Measurements from ENCODE around the gene HDHD3. TPM values are rescaled to one million over a fixed set of nuclear protein-coding genes. Genes with fewer than 3 reads are reported as not detected.
A peak's percentile ranks its signal among the peaks of the same experiment; 100 is the strongest.
"Not testable (repeated sequence)": the region's sequence is repeated elsewhere in the genome, so short reads cannot be mapped to it uniquely, and the experiment has no call there.

The HDHD3 gene
- total RNA-seq, 4 donors from 2014 or later: 44.7 to 50.3 (median 48.3) TPM

DNA sequence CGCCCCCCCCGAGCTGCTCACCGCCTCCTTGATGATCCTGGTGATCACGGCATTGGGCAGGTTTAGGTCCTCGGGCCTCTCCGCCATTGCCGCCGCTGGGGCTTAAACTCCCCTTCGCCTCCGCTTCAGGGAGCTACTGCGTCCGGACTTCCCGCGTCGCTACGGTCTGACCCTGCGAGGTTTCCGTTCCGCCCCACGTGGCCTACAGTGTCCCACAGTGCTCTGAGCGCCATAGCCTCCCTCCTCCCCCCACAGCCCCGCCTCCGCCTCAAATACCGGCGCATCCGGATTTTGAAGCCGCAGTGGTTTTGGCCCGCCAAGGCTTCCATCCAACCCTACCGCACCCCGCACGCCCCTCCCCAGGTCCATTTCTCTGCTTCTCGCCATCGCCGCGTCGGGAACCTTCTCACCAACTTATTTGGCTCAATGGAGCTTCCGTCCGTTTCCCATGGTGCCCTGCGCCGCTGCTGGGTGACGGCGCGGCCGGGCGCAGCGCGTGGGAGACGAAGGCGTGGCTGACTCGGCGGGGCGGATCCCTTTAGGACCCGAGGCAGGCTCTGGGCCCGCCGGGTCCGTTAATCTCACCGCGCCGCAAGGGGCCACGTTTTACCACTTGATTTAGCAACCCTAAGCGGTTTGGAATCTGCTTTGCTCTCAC is 33.5 kb upstream of the HDHD3 start, which contains the start of the genes C9orf43 and POLE3:
C9orf43 (plus strand) TSS at position 541 of the 658 bp plus-strand sequence. CDS start 2,747 bp downstream, outside the sequence.
POLE3 (minus strand) TSS at position 469 of the 658 bp plus-strand sequence; CDS start at position 87, 382 bp downstream.
- WGBS, 2 donors: 0 to 1% methylated on average over 43 to 58 of the region's 61 CpGs
- TF ChIP-seq, protein P1, sequence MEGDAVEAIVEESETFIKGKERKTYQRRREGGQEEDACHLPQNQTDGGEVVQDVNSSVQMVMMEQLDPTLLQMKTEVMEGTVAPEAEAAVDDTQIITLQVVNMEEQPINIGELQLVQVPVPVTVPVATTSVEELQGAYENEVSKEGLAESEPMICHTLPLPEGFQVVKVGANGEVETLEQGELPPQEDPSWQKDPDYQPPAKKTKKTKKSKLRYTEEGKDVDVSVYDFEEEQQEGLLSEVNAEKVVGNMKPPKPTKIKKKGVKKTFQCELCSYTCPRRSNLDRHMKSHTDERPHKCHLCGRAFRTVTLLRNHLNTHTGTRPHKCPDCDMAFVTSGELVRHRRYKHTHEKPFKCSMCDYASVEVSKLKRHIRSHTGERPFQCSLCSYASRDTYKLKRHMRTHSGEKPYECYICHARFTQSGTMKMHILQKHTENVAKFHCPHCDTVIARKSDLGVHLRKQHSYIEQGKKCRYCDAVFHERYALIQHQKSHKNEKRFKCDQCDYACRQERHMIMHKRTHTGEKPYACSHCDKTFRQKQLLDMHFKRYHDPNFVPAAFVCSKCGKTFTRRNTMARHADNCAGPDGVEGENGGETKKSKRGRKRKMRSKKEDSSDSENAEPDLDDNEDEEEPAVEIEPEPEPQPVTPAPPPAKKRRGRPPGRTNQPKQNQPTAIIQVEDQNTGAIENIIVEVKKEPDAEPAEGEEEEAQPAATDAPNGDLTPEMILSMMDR (IDR thresholded peaks at IDR 0.05): no peak
- no peak for TF ChIP-seq POLR2A (IDR thresholded peaks at IDR 0.05)
- peak within 1 kb of the TSS; percentile 75 for H3K4me3 ChIP-seq (ENCODE audit: low read depth, poor library complexity, severe bottlenecking)
- intact Hi-C loops (cut with DNase I; ENCODE audit: low total_unique reads): no loop called here
- peak; percentile 93 to 99 for DNase-seq (ENCODE audit: low spot score in 2 of 2)

DNA sequence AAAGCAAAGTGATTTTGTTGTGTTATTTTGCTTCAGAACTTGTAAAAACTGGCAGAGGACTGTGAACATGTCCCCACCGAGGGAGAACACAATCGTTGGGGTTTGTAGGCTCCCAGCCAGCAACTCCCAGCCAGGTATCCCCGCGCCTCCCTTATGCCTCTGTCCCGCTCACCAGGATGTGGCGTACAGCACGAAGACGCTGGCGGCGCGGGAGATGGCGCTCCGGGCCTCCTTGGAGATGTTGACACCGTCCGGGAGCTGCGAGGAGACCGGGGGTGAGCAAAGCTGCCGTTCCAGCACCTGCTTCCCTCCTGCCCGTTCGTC is 33.1 kb upstream of the HDHD3 start:
- WGBS, 2 donors: 0% methylated on average over 9 to 13 of the region's 20 CpGs
- no peak for DNase-seq (ENCODE audit: low spot score in 2 of 2)
- TF ChIP-seq, protein P1 (IDR thresholded peaks at IDR 0.05): no peak
- no peak for TF ChIP-seq POLR2A (IDR thresholded peaks at IDR 0.05)
- peak overlapping the region; percentile 75 for H3K4me3 ChIP-seq (ENCODE audit: low read depth, poor library complexity, severe bottlenecking)
- intact Hi-C loops (cut with DNase I; ENCODE audit: low total_unique reads): loop anchor here (5.0 kb wide), 1 partner anchor 103 kb away; no protein-coding TSS in a partner anchor

DNA sequence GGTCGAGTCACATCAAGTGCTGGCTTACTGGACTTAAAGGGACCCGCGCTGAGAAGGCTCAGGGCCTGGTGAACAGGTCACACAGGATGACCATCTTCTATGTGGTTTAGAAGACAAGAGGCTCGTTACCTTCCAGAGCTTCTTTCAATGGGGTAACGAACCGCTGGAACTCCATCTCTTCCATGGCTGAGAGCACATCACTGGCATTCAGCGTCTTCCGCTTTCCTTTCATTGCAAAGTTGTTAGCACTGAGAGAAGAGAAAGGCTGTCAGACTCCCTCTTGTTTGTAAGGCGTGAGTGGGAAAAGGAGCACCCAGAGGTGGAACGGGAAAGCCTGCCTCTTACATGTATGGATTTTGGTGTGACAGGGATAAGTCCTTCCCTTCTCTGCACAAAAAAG is 32.7 kb upstream of the HDHD3 start:
- intact Hi-C loops (cut with DNase I; ENCODE audit: low total_unique reads): loop anchor here (5.0 kb wide), 1 partner anchor 102 kb away; no protein-coding TSS in a partner anchor
- 34 to 37% methylated on average over 10 of the region's 10 CpGs for WGBS, 2 donors
- DNase-seq (ENCODE audit: low spot score in 2 of 2): no peak
- TF ChIP-seq, protein P1 (IDR thresholded peaks at IDR 0.05): no peak
- no peak for TF ChIP-seq POLR2A (IDR thresholded peaks at IDR 0.05)
- peak overlapping the region; percentile 75 for H3K4me3 ChIP-seq (ENCODE audit: low read depth, poor library complexity, severe bottlenecking)

DNA sequence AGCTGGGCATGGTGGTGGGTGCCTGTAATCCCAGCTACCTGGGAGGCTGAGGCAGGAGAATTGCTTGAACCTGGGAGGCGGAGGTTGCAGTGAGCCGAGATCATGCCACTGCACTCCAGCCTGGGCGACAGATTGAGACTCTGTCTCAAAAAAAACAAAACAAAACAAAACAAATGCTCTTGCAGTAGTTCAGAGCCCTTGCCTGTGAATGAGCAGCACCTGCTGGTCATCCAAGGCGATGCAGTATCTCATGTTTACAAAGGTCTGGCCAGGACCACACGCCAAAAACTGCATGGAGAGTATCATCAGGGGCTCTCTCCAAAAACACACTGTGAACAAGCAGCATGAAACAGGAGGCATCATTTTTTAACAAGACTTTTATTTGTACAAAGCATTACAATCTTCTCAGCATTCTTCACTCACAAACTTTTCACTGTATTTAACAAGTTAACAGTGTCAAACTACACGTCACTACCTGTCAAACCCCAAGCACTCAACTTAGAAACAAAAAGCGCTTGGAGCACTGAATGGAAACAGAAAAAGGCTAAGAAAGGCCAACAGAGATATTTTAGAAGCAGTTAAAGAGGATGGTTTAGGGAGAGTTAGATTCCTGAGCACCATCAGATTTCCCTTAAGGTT is 30.2 kb upstream of the HDHD3 start:
- H3K4me3 ChIP-seq (ENCODE audit: low read depth, poor library complexity, severe bottlenecking): not testable (repeated sequence)
- 24 to 26% methylated on average over 7 of the region's 7 CpGs for WGBS, 2 donors
- TF ChIP-seq, protein P1 (IDR thresholded peaks at IDR 0.05): peak in 1 of 3 donors; percentile 70
- intact Hi-C loops (cut with DNase I; ENCODE audit: low total_unique reads): loop anchor here (5.0 kb wide), 1 partner anchor 100 kb away; no protein-coding TSS in a partner anchor
- DNase-seq (ENCODE audit: low spot score in 2 of 2): peak in 1 of 2 donors; percentile 51

DNA sequence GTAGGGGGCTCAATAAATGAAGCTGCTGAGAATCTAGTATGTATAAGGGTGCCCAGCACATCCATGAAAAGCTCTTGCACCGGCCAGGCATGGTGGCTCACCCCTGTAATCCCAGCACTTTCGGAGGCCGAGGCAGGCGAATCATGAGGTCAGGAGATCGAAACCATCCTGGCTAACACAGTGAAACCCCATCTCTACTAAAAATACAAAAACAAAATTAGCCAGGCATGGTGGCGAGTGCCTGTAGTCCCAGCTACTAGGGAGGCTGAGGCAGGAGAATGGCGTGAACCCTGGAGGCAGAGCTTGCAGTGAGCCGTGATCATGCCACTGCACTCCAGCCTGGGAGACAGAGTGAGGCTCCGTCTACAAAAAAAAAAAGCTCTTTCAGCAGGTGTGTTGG is 29.6 kb upstream of the HDHD3 start:
- H3K4me3 ChIP-seq (ENCODE audit: low read depth, poor library complexity, severe bottlenecking); DNase-seq (ENCODE audit: low spot score in 2 of 2): not testable (repeated sequence)
- intact Hi-C loops (cut with DNase I; ENCODE audit: low total_unique reads): loop anchor here (5.0 kb wide), 1 partner anchor 99 kb away; no protein-coding TSS in a partner anchor
- WGBS, 2 donors: 87 to 88% methylated on average over 9 of the region's 9 CpGs

DNA sequence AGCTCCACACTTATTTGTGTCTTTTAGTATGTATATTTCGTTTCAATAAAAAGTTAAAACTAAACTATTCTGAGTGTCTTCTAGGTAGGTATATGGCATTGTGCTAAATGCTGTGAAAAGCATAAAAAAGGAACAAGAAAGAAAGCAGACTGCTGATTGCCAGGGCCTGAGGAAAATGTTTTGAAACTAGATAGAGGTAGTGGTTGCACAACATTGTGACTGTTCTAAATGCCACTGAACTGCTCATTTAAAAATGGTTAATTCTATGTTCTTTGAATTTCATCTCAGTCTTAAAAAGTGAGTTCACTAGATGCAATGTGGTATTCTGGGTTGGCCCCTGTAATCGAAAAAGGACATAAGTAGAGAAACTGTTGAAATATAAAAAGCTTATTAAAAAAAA is 26.9 kb upstream of the HDHD3 start:
- WGBS, 2 donors: 80 to 85% methylated on average over 2 of the region's 2 CpGs
- intact Hi-C loops (cut with DNase I; ENCODE audit: low total_unique reads): no loop called here

More for the DNA sequence above, 26.9 kb upstream of the HDHD3 start:
- TF ChIP-seq, protein P1 (IDR thresholded peaks at IDR 0.05): no peak
- TF ChIP-seq POLR2A (IDR thresholded peaks at IDR 0.05): no peak
- no peak for DNase-seq (ENCODE audit: low spot score in 2 of 2)
- no peak overlapping the region for H3K4me3 ChIP-seq (ENCODE audit: low read depth, poor library complexity, severe bottlenecking)
